ENCODE data around the gene GNG13. TPM values are rescaled to one million over a fixed set of nuclear protein-coding genes. Genes with fewer than 3 reads are reported as not detected.
A peak's percentile ranks its signal among the peaks of the same experiment; 100 is the strongest.

Gene GNG13
- total and polyA plus RNA-seq, 9 of the 15 experiments (the other 6 are each of a cell fraction or from before 2014, with no cell fraction given): not detected

DNA sequence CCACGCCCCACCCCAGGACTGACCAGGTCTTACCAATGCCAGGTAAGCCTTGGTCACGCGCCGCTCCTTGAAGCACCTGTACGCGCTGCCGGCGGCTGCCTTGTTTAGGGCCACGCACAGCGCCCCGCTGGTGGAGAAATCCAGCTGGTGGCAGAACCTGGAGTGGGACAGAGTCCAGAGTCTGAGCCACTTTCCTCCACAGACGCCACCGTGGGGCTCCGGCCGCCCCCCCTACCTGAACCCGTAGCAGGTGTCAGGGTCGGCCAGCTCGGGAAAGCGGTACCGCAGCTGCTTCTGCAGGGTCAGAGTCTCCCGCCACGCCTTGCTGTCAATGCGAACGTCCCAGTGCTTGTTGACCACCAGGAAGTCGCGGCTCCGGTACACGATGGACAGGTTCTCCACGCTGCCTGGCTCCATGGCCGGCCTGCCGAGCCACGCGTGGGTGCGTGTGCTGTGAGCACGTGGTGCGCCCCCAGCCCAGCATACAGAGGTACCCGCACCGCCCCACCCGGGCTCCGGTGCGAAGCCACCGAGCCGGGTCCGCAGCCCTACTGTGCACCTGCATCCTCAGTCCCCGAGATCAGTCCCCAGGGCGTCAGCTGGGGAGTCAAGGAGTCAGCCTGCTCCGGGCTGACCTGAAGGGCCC, 13.1 kb downstream of the GNG13 start (continued):
- TF ChIP-seq CBX2 (IDR thresholded peaks at IDR 0.05; ENCODE audit: insufficient read depth, low read length, poor library complexity, severe bottlenecking) (no peak), ZNF24 (IDR thresholded peaks at IDR 0.05) (no peak), ATF7 (IDR thresholded peaks at IDR 0.05) (no peak), ZBTB17 (CRISPR knock-in tag; IDR thresholded peaks at IDR 0.05) (no peak), ZNF444 (CRISPR knock-in tag; IDR thresholded peaks at IDR 0.05) (no peak), NEUROD1 (IDR thresholded peaks at IDR 0.05; ENCODE audit: borderline replicate concordance, low read depth, low read length, partially characterized antibody) (no peak), TAF7 (tag; IDR thresholded peaks at IDR 0.05) (no peak), SETDB1 (IDR thresholded peaks at IDR 0.05; ENCODE audit: low read length) (no peak), HDAC1 (IDR thresholded peaks at IDR 0.05) (peak in 1 of 2 experiments; percentile 75; a peak in 1 of 4 replicates), MAFK (IDR thresholded peaks at IDR 0.05; ENCODE audit: low read length) (no peak), RBFOX2 (IDR thresholded peaks at IDR 0.05; ENCODE audit: low read depth, low read length) (no peak; the same call in none of the 2 replicates), ZNF354B (CRISPR knock-in tag; IDR thresholded peaks at IDR 0.05) (no peak), ZNF583 (CRISPR knock-in tag; IDR thresholded peaks at IDR 0.05) (no peak), MTA2 (IDR thresholded peaks at IDR 0.05; ENCODE audit: low read depth) (no peak), CREB1 (IDR thresholded peaks at IDR 0.05) (no peak), CREB1 (CRISPR knock-in tag; IDR thresholded peaks at IDR 0.05) (0 out of 2 replicates have a peak, but pooled peaks have one; percentile 24), ETV5 (CRISPR knock-in tag; IDR thresholded peaks at IDR 0.05; ENCODE audit: low read depth) (no peak), POLR2AphosphoS2 (IDR thresholded peaks at IDR 0.05; ENCODE audit: low read length) (no peak), NCOR1 (IDR thresholded peaks at IDR 0.05) (no peak), ZNF785 (CRISPR knock-in tag; IDR thresholded peaks at IDR 0.05) (no peak), TAF15 (IDR thresholded peaks at IDR 0.05; ENCODE audit: low read depth, low read length) (no peak), ZNF830 (CRISPR knock-in tag; IDR thresholded peaks at IDR 0.05) (no peak)
- TF ChIP-seq, protein P1, sequence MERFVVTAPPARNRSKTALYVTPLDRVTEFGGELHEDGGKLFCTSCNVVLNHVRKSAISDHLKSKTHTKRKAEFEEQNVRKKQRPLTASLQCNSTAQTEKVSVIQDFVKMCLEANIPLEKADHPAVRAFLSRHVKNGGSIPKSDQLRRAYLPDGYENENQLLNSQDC (CRISPR knock-in tag; IDR thresholded peaks at IDR 0.05): no peak
- TF ChIP-seq, protein P2, sequence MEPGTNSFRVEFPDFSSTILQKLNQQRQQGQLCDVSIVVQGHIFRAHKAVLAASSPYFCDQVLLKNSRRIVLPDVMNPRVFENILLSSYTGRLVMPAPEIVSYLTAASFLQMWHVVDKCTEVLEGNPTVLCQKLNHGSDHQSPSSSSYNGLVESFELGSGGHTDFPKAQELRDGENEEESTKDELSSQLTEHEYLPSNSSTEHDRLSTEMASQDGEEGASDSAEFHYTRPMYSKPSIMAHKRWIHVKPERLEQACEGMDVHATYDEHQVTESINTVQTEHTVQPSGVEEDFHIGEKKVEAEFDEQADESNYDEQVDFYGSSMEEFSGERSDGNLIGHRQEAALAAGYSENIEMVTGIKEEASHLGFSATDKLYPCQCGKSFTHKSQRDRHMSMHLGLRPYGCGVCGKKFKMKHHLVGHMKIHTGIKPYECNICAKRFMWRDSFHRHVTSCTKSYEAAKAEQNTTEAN (CRISPR knock-in tag; IDR thresholded peaks at IDR 0.05): no peak
- TF ChIP-seq, protein P3, sequence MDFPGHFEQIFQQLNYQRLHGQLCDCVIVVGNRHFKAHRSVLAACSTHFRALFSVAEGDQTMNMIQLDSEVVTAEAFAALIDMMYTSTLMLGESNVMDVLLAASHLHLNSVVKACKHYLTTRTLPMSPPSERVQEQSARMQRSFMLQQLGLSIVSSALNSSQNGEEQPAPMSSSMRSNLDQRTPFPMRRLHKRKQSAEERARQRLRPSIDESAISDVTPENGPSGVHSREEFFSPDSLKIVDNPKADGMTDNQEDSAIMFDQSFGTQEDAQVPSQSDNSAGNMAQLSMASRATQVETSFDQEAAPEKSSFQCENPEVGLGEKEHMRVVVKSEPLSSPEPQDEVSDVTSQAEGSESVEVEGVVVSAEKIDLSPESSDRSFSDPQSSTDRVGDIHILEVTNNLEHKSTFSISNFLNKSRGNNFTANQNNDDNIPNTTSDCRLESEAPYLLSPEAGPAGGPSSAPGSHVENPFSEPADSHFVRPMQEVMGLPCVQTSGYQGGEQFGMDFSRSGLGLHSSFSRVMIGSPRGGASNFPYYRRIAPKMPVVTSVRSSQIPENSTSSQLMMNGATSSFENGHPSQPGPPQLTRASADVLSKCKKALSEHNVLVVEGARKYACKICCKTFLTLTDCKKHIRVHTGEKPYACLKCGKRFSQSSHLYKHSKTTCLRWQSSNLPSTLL (IDR thresholded peaks at IDR 0.05): no peak
- TF ChIP-seq, protein P4, sequence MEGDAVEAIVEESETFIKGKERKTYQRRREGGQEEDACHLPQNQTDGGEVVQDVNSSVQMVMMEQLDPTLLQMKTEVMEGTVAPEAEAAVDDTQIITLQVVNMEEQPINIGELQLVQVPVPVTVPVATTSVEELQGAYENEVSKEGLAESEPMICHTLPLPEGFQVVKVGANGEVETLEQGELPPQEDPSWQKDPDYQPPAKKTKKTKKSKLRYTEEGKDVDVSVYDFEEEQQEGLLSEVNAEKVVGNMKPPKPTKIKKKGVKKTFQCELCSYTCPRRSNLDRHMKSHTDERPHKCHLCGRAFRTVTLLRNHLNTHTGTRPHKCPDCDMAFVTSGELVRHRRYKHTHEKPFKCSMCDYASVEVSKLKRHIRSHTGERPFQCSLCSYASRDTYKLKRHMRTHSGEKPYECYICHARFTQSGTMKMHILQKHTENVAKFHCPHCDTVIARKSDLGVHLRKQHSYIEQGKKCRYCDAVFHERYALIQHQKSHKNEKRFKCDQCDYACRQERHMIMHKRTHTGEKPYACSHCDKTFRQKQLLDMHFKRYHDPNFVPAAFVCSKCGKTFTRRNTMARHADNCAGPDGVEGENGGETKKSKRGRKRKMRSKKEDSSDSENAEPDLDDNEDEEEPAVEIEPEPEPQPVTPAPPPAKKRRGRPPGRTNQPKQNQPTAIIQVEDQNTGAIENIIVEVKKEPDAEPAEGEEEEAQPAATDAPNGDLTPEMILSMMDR (IDR thresholded peaks at IDR 0.05 in 2 of 3, conservative IDR thresholded peaks at IDR 0.05 in 1 of 3; ENCODE audit: insufficient read depth in 2 of 3, low read depth in 1 of 3, low read length in 3 of 3): 0 out of 6 replicates have a peak, but pooled peaks of 1 of the 3 experiments have one; percentile 0

Measured in K562 (cell line).